ENCODE data around the gene HIPK4.

- no peak for TF ChIP-seq CTCF (IDR thresholded peaks at IDR 0.05)
- TF ChIP-seq POLR2A (IDR thresholded peaks at IDR 0.05) = no peak
These were observed 54.0 kb downstream of the HIPK4 start for GRCh38 chr19:40335855-40336600.
